Brain microvascular endothelial cell (primary cell): ENCODE measurements around the gene COBLL1.

ENCODE experiments used
- DNase-seq: peaks from one replicate; pipeline ENCODE4 v3.0.0-alpha.2; 2020
- H3K27ac ChIP-seq: fragments of 250-450 bp; sonication (Bioruptor Pico); 2 replicates; pipeline ENCODE4 v1.5.1; 2020; ENCODE audit warnings: mild to moderate bottlenecking, moderate library complexity
- H3K27me3 ChIP-seq: fragments of 250-450 bp; sonication (Bioruptor Pico); replicated peaks from 2 replicates; pipeline ENCODE4 v1.5.1; 2020; ENCODE audit warnings: mild to moderate bottlenecking
- H3K36me3 ChIP-seq: fragments of 250-450 bp; sonication (Bioruptor Pico); replicated peaks from 2 replicates; pipeline ENCODE4 v1.5.1; 2020; ENCODE audit warnings: mild to moderate bottlenecking
- H3K4me3 ChIP-seq: 2 replicates; pipeline ENCODE4 v1.5.1; 2011; ENCODE audit warnings: low read depth, mild to moderate bottlenecking, control low read depth, low read length, moderate library complexity
- in situ Hi-C: cut with HindIII; loops from 2 replicates; pipeline ENCODE4 v1.10.0; 2017; ENCODE audit warnings: low sequenced_read_pairs, low pct_ligation_motif_present
- TF ChIP-seq, protein P1 (sequence below): IDR thresholded peaks from 2 replicates; pipeline ENCODE4 v1.5.1; 2011; ENCODE audit warnings: low read depth, mild to moderate bottlenecking, moderate library complexity, low read length, control low read depth, inconsistent platforms; ENCODE audit errors: missing control alignments

COBLL1 gene

DNA sequence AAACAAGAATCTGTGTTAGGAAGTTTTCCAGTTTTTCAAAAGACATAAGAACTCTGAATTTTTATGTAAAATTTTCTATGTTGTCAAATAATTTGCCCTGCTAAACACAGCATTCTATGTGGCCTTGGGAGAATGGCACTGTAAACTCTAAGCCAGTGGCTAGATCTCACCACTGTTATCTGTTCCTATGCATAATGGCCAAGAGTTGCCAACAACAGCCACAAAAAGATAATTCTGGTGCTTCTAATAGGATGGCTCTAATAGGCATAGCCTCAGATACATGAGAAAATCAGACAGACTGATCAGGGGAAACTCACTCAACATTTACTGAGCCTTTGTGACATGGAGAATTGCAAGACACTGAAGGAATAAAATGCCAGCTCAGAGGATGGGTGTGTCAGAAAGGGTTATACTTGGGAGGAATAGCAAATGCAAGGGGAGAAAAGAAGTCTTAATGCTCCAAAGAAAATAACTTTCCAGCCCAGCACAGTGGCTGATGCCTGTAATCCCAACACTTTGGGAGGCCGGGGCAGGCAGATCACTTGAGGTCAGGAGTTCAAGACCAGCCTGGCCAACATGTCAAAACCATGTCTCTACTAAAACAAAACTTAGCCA is 63.7 kb downstream of the COBLL1 start:
- H3K36me3 ChIP-seq: no peaks in the 10 kb centered on the region
- no peaks in the 10 kb centered on the region for H3K27me3 ChIP-seq
- H3K4me3 ChIP-seq: no peak overlapping the region
- no peak for DNase-seq
- in situ Hi-C loops: no loop called here
- TF ChIP-seq, protein P1, sequence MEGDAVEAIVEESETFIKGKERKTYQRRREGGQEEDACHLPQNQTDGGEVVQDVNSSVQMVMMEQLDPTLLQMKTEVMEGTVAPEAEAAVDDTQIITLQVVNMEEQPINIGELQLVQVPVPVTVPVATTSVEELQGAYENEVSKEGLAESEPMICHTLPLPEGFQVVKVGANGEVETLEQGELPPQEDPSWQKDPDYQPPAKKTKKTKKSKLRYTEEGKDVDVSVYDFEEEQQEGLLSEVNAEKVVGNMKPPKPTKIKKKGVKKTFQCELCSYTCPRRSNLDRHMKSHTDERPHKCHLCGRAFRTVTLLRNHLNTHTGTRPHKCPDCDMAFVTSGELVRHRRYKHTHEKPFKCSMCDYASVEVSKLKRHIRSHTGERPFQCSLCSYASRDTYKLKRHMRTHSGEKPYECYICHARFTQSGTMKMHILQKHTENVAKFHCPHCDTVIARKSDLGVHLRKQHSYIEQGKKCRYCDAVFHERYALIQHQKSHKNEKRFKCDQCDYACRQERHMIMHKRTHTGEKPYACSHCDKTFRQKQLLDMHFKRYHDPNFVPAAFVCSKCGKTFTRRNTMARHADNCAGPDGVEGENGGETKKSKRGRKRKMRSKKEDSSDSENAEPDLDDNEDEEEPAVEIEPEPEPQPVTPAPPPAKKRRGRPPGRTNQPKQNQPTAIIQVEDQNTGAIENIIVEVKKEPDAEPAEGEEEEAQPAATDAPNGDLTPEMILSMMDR: no peak
- no peak overlapping the region for H3K27ac ChIP-seq

DNA sequence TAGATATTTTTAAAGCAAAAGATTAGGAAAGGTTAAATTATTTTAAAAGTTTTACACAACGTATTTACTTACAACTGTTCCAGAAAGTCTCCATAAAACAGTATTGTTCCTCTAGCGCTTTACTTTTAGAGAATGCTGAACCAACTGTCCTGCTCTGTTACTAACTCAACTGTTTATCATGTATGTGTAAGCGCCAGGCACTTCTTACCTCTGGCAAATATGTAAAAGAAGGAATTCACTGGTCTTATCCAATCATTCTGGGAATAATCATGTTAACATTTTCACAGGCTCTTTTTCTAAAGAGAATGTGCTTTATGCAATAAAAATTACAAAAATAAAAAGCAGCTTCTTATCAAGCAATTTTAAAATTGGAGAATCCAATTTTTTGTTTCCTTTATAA is 68.0 kb downstream of the COBLL1 start:
- TF ChIP-seq, protein P1: no peak
- in situ Hi-C loops: no loop called here
- Histone ChIP-seq H3K4me3 (no peak overlapping the region), H3K36me3 (no peaks in the 10 kb centered on the region), H3K27me3 (no peaks in the 10 kb centered on the region), H3K27ac (no peak overlapping the region)
- DNase-seq: no peak

DNA sequence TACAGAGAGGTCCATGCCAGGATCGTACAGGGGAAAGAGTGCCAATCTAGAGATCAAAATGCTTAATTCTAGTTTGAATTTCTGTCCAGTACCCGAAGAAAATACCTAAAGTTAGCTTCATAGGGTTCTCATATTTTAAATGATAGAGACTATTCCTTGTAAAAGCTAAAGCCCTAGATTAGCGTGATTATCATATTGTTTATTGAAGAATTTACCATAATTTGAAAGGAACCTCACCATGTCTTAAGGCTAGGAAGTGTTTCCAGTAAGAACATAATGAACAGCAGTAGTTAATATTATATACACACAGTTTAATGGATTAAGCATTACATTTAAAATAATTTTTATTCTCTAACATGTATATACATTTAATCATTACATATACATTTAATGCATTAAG is 68.5 kb downstream of the COBLL1 start:
- no peak for DNase-seq
- Histone ChIP-seq H3K27ac (no peak overlapping the region), H3K4me3 (no peak overlapping the region), H3K36me3 (no peaks in the 10 kb centered on the region), H3K27me3 (no peaks in the 10 kb centered on the region)
- TF ChIP-seq, protein P1: no peak
- in situ Hi-C loops: no loop called here

DNA sequence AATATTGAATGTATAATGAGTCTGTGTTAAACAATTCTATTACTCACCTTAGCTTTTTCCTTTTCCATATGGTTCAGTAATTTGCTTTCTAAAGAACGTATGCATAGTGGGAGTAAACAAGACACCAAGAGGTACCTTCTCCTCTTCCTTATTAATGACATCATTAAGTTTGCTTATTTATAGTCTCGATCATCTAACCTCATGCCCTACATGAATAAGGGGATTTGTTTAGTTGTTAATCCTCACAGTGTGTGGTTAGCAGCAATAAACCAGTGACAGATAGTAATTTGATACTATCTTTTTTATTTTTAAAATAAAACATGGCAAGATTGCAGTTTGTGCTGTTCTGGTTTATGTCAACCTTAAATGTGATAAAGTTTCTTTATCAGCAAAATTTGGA is 69.7 kb downstream of the COBLL1 start:
- in situ Hi-C loops: no loop called here
- no peaks in the 10 kb centered on the region for H3K27me3 ChIP-seq
- TF ChIP-seq, protein P1: no peak
- no peak overlapping the region for H3K4me3 ChIP-seq
- no peaks in the 10 kb centered on the region for H3K36me3 ChIP-seq
- DNase-seq: no peak
- H3K27ac ChIP-seq: no peak overlapping the region

DNA sequence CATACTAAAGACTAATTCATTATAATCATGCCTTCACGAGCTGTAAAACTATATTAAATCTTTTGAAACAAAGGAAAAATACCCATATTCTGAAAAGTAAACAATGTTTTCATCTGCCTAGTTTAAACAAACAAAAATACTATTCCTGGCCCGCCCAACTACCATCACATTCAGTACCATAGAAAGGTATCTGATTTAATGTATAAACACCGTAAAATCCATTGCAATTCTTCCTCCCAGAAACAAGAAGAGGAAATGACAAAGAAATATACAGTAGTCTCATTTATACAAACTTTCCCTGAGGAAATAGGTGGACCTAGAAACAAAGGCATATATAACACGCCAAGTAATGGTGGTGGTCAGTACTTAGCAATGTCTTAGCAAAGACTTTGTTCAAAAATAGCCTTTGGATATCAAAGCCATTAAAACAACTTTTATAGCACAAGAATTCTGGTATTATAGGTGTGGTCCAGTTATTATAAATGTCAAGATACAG is 71.2 kb downstream of the COBLL1 start:
- H3K36me3 ChIP-seq: no peaks in the 10 kb centered on the region
- no peak for DNase-seq
- no peak overlapping the region for H3K27ac ChIP-seq
- H3K27me3 ChIP-seq: no peaks in the 10 kb centered on the region
- TF ChIP-seq, protein P1: no peak
- in situ Hi-C loops: no loop called here
- no peak overlapping the region for H3K4me3 ChIP-seq

DNA sequence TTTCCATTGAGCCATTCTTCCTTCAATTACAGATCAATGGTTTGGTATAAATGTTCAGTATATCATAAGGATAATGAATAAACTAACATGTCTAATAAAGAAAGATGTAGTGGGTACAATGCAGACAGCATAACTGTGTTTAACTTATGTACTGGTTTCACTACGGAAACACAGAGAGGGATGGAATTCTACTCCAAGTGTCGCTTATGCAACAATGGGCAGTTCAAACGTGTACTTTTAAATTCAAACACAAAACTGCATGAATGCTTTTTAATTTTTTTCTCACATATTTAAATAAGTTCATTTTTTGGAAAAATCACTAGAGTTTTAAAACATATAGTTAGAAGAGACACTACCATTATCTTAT is 74.7 kb downstream of the COBLL1 start:
- Histone ChIP-seq H3K27ac (no peak overlapping the region), H3K4me3 (no peak overlapping the region), H3K27me3 (no peaks in the 10 kb centered on the region), H3K36me3 (no peaks in the 10 kb centered on the region)
- in situ Hi-C loops: no loop called here
- TF ChIP-seq, protein P1: no peak
- DNase-seq: no peak
